ENCODE measurements around the gene CEBPZ. TPM values are rescaled to one million over a fixed set of nuclear protein-coding genes. Genes with fewer than 3 reads are reported as not detected.

The CEBPZ gene
- total and polyA plus RNA-seq, 2 donors (not counting 3 experiments of a cell fraction or from before 2014, with no cell fraction given): 3.6 to 46.9 TPM

DNA sequence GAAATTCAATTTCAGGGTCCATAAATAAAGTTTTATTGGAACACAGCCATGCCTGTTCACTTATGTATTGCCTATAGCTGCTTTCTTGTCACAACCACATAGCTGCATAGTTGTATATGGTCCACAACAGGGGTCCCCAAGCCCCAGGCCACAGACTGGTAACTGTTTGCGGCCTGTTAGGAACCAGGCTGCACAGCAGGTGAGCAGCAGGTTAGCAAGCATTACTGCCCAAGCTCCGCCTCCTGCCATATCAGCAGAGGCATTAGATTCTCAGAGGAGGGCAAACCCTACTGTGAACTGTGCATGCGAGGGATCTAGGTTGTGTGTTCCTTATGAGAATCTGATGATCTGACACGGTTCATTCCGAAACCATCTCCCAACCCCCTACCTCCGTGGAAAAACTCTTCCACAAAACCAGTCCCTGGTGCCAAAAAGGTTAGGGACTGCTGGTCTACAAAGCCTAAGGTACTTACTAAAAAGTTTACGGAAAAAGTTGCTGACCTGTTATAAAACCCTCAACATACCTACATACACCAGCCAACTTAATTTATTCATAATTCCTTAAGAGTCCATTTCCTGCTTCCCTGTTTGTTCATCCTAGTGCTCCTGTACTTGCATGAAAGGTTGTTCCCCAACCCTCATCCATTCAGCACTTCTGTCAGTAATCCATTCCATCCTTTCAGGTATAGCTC lies 40.1 kb upstream of the CEBPZ start:
- no peak for TF ChIP-seq POLR2AphosphoS5 (IDR thresholded peaks at IDR 0.05; ENCODE audit: insufficient read depth, low read depth, low read length)
- no peak for TF ChIP-seq FOS (IDR thresholded peaks at IDR 0.05; ENCODE audit: borderline replicate concordance, insufficient read depth, low read length)
- no peak for TF ChIP-seq POLR2A (IDR thresholded peaks at IDR 0.05; ENCODE audit: low read depth, low read length)
- no peak for TF ChIP-seq GATA2 (IDR thresholded peaks at IDR 0.05; ENCODE audit: insufficient read depth, insufficient read length, low read depth, low read length)
- no peak for TF ChIP-seq EZH2 (IDR thresholded peaks at IDR 0.05; ENCODE audit: borderline replicate concordance, low read depth, low read length, severe bottlenecking)
- no peak for TF ChIP-seq JUN (IDR thresholded peaks at IDR 0.05; ENCODE audit: borderline replicate concordance, insufficient read depth, insufficient read length, low read depth)
- TF ChIP-seq MYC (IDR thresholded peaks at IDR 0.05; ENCODE audit: low read depth, low read length): no peak
- TF ChIP-seq, protein P1, sequence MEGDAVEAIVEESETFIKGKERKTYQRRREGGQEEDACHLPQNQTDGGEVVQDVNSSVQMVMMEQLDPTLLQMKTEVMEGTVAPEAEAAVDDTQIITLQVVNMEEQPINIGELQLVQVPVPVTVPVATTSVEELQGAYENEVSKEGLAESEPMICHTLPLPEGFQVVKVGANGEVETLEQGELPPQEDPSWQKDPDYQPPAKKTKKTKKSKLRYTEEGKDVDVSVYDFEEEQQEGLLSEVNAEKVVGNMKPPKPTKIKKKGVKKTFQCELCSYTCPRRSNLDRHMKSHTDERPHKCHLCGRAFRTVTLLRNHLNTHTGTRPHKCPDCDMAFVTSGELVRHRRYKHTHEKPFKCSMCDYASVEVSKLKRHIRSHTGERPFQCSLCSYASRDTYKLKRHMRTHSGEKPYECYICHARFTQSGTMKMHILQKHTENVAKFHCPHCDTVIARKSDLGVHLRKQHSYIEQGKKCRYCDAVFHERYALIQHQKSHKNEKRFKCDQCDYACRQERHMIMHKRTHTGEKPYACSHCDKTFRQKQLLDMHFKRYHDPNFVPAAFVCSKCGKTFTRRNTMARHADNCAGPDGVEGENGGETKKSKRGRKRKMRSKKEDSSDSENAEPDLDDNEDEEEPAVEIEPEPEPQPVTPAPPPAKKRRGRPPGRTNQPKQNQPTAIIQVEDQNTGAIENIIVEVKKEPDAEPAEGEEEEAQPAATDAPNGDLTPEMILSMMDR (IDR thresholded peaks at IDR 0.05; ENCODE audit: extremely low read depth in 1 of 2, insufficient read depth in 1 of 2, low read depth in 1 of 2, low read length in 2 of 2): no peak
- TF ChIP-seq, protein P2, sequence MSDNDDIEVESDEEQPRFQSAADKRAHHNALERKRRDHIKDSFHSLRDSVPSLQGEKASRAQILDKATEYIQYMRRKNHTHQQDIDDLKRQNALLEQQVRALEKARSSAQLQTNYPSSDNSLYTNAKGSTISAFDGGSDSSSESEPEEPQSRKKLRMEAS (IDR thresholded peaks at IDR 0.05; ENCODE audit: insufficient read depth, insufficient read length): no peak
- no peaks in the 10 kb centered on the region for H3K4me1 ChIP-seq (ENCODE audit: control insufficient read depth, extremely low read depth, insufficient read depth, low read length)
- DNase-seq (ENCODE audit: low read depth, low spot score) (no peak), FAIRE-seq (no peak)
- H3K27me3 ChIP-seq (ENCODE audit: control insufficient read depth in 2 of 2, insufficient read depth in 2 of 2, low read length in 2 of 2): no peaks in the 10 kb centered on the region
- H3K9me3 ChIP-seq (replicated peaks; ENCODE audit: control insufficient read depth, insufficient read depth, low read length): no peaks in the 10 kb centered on the region
- no TSS peak for BruUV-seq (replicated peaks)
- dilution Hi-C loops (cut with MboI; ENCODE audit: extremely low pct_ligation_motif_present, low sequenced_read_pairs): no loop called here
- no peaks in the 10 kb centered on the region for H3K9me1 ChIP-seq (replicated peaks; ENCODE audit: control insufficient read depth, extremely low read depth, insufficient read depth, low read length)
- no peaks in the 10 kb centered on the region for H4K20me1 ChIP-seq (replicated peaks; ENCODE audit: control insufficient read depth, extremely low read depth, insufficient read depth, low read length)
- CTCF ChIA-PET: interaction anchor here (1.5 kb wide), 1 partner anchor 14 kb away, joined by 3 read pairs; no protein-coding TSS in a partner anchor
- H3K79me2 ChIP-seq (ENCODE audit: control insufficient read depth, insufficient read depth, low read length): no peaks in the 10 kb centered on the region
- no peak overlapping the region for H2AFZ ChIP-seq (ENCODE audit: low read depth, low read length)
- intact Hi-C loops (cut with micrococcal nuclease): no loop called here
- no peak overlapping the region for H3K27ac ChIP-seq (ENCODE audit: insufficient read depth, low read depth, low read length)
- H3K36me3 ChIP-seq (ENCODE audit: control insufficient read depth in 2 of 2, extremely low read depth in 1 of 2, insufficient read depth in 2 of 2, low read length in 2 of 2): peaks cover 5 to 17% of the 10 kb centered on the region in 2 experiments
- H3K4me2 ChIP-seq (ENCODE audit: insufficient read depth, low read length): no peak overlapping the region
- POLR2A ChIA-PET: no interaction called here
- H3K4me3 ChIP-seq (replicated peaks in 1 of 3; ENCODE audit: insufficient read depth in 1 of 3, low read depth in 1 of 3, low read length in 3 of 3): no peak overlapping the region
- H3K9ac ChIP-seq (replicated peaks; ENCODE audit: extremely low read depth, insufficient read depth, low read length): no peak overlapping the region
